HG03575 (cell line): Measurements from ENCODE around the gene TPD52L2.
"Not testable (repeated sequence)": the region's sequence is repeated elsewhere in the genome, so short reads cannot be mapped to it uniquely, and the experiment has no call there.

Source experiments
- ATAC-seq: cut with Tn5 transposase; IDR thresholded peaks from one replicate; pipeline ENCODE4 v1.9.1; 2021; ENCODE audit not compliant: unreplicated experiment, insufficient number of reproducible peaks, low FRiP score; ENCODE audit errors: extremely low read depth

TPD52L2 gene

GRCh38 chr20:63867042-63867441 lies 2.0 kb downstream of the TPD52L2 start:
- ATAC-seq: not testable (repeated sequence)

DNA sequence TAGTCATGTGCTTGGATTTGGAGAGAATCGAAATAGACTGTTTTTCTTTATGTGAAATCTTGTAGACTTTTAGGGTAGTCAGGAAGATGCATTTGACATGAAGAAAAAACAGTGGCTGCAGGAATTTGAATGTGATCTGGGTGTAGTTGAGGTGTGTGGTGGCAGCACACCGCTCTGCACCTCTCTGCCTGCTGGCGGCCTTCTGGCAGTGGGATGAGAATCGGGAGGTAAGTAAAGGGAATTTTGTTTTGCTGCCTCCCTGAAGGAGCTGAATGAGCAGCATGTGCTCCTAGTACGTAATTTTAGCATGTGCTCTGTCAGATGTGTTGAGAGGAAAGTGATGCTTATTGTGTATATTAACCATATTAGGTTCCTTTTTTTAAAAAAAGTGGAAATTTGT lies 3.2 kb downstream of the TPD52L2 start:
- no peak for ATAC-seq

GRCh38 chr20:63873477-63873971 lies 8.5 kb downstream of the TPD52L2 start:
- no peak for ATAC-seq

DNA sequence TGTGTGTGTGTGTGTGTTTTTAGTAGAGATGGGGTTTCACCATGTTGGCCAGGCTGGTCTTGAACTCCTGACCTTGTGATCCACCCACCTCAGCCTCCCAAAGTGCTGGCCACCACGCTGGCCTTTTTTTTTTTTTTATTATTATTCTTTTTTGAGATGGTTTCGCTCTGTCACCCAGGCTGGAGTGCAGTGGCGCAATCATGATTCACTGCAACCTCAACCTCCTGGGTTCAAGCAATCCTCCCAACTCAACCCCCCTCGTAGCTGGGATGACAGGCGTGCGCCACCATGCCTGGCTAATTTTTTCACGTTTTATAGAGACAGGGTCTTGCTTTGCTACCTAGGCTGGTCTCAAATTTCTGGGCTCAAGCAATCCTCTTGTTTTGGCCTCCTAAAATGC lies 9.2 kb downstream of the TPD52L2 start:
- not testable (repeated sequence) for ATAC-seq

DNA sequence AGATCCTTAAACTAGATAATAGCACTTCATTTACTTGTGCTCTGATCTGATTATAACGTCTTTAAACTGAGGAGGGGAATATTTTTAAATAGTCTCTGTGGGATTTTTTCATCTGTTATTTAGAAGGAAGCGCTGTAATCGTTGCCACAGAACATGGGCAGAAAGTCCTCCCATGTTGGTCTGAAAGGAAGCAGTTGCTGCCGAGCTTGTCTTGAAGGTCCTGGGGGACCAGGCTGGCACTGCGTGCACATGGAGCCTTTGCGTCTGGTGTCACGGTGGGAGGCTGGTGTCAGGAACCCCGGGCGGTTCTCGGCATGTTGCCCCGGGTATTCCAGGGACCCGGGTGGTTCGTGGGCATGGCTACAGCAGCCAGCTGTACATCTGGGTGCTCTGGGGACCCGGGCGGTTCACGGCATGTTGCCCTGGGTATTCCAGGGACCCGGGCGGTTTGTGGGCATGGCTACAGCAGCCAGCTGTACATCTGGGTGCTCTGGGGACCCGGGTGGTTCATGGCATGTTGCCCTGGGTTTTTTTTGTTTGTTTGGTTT lies 11.5 kb downstream of the TPD52L2 start:
- ATAC-seq: no peak

DNA sequence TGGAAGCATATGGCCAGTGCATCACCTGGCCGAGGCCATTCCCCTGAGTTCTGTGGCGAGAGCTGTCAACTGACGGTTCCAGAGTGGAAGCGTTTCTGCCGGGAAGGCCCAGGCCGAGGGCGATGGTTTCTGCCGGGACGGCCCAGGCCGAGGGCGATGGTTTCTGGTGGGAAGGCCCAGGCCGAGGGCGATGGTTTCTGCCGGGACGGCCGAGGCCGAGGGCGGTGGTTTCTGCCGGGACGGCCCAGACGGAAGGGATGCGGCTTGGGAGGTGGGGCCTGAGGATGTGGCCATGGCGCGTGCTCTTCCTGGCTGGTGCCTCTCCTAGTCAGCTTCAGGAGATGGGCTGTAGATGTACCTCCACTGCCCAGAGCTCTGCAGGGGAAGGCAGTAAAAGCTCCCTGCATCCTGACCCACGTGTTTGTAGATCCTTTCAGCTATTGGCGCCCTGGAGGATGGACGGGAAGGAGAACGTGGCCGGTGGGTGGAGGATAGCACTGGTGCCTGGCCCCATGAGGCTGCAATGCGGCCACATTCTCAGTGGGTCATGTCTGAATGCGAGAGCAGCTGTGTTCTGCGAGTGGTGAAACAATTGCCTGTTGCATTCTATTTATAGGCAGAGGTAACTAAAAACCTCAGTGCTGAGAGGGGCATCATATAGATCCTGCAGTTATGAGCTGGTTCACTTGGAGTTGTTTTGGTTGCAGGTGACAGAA lies 12.8 kb downstream of the TPD52L2 start:
- no peak for ATAC-seq

DNA sequence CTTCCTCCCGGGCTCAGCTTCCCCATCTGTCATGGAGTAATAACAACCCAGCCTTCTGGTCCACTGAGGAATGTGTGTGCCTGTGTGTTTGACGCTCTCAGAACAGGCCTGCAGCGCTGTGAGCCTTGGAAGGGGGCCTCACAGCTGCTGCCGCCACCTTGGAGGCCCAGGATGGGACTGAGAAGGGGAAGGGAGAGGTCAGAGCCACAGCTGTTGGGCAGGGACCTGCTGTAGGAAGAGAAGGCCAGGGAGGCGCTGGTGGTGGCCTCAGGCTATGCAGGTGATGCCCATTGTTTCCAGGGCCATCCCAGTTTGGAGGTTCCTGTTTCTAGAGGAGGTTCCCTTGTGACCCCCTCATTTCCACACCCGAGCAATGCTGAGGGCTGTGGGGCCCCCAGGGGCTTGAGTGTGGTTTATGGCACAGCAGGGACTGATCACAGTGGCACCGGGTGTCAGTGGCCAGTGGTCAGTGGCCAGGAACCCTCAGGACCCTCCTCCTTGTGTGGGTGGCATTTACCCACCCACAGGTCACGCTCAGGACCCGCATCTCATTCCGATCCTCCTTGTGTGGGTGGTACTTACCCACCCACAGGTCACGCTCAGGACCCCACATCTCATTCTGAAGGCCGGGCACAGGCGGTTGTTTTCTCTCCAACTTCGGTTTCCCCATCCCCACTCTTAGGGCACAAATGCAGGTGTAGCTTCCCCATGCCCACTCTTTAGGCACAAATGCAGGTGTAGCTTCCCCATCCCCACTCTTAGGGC lies 14.0 kb downstream of the TPD52L2 start:
- no peak for ATAC-seq

DNA sequence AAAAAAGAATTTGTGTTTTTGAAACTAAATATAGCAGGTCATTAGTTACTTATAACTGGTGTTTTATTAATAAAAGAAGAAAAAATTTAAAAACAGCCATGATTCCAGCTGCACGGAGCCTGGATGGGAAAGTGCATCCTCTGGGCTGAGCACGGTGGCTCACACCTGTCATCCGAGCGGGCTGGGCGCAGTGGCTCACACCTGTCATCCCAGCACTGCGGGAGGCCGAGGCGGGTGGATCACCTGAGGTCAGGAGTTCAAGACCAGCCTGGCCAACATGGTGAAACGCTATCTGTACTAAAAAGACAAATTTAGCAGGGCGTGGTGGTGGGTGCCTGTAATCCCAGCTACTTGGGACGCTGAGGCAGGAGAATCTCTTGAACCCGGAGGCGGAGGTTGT lies 15.8 kb downstream of the TPD52L2 start:
- ATAC-seq: not testable (repeated sequence)

DNA sequence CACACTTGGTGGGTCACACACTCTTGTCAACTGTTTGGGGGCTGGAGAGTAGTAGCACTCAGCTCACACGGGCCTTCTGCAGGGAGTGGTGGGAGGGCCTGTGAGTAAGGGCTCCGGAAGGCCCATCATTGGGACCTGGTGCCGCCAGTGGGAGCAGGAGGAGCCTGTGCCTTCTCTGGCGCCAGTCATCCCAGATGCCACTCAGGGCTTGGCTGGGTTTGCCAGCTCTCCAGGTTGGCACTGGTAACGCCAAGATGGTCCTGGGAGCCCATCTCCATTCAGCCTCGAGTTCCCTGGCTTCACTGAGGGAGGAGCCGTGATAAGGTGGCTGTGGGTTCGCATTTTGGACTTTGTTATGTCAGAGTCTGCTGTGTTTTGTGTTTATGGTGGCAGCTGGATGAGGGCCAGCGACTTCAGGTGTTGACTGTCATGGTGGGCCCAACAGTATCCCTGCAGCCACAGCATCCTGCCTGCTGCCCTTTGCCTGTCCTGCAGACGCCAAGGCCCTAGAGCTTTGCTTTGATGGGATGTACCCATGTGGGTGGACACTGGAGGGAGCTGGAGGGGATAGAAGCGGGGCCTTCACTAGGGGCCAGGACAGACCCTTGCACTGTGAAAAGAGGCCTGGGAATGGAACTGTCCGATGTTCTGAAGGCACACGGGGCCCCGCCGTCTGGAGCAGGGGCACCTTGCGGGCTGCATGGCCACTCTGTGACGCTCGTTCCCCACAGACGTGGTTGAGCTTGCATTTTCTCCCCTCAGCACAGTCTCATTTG lies 16.6 kb downstream of the TPD52L2 start:
- no peak for ATAC-seq

- no peak for ATAC-seq
Observed at GRCh38 chr20:63882257-63883200, 17.5 kb downstream of the TPD52L2 start.

DNA sequence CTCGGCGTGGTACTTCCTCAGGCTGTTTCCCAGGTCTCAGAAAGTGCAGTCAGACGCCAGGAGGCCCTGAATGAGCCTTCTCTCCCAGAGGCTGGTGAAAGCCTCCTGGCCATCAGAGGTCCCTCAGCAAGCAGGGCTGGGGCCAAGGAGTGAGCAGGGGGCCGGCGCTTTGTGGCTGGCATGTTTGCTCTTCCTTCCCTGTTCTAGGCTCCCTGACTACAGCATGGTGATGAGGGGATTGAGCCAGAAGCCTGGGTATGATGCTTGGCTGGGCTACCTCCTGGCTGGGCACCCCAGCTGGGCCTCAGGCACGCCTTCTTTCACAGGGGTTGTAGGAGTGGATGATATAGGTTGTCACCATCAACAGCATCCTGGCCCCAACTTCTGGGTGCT lies 18.1 kb downstream of the TPD52L2 start:
- ATAC-seq: no peak

GRCh38 chr20:63884506-63885263 lies 19.6 kb downstream of the TPD52L2 start:
- no peak for ATAC-seq

- no peak for ATAC-seq
Observed at GRCh38 chr20:63885264-63886053, 20.4 kb downstream of the TPD52L2 start.

DNA sequence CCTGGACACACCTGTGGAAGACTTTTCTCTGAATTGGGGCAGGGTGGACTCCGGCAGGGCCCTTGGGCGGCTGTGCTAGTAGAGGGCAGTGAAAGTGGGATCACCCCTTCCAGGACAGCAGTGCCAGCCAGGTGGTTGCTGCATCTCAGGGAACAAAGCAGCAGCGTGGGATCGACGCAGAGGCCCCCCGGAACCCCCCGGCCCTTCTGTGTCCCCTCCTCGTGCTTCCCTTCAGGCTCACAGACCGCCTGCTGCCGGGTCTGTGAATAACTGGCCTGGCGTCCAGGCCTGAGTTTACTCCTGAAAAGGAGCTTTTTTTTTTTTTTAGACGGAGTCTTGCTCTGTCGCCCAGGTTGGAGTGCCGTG lies 21.0 kb downstream of the TPD52L2 start:
- no peak for ATAC-seq

- no peak for ATAC-seq
Observed at GRCh38 chr20:63886921-63887320, 21.9 kb downstream of the TPD52L2 start.

- no peak for ATAC-seq
Observed at GRCh38 chr20:63889241-63890200, 24.5 kb downstream of the TPD52L2 start.
